Measurements from ENCODE around the gene G6PC1.
"Not testable (repeated sequence)": the region's sequence is repeated elsewhere in the genome, so short reads cannot be mapped to it uniquely, and the experiment has no call there.

The G6PC1 gene

GRCh38 chr17:42913981-42914617 lies 13.5 kb downstream of the G6PC1 start:
- Histone ChIP-seq H3F3A (ENCODE audit: control insufficient read depth, insufficient read depth) (no peaks in the 10 kb centered on the region), H3K27ac (ENCODE audit: low read depth, low read length) (no peak overlapping the region), H3K9me2 (replicated peaks; ENCODE audit: control insufficient read depth, low read length) (no peaks in the 10 kb centered on the region)

DNA sequence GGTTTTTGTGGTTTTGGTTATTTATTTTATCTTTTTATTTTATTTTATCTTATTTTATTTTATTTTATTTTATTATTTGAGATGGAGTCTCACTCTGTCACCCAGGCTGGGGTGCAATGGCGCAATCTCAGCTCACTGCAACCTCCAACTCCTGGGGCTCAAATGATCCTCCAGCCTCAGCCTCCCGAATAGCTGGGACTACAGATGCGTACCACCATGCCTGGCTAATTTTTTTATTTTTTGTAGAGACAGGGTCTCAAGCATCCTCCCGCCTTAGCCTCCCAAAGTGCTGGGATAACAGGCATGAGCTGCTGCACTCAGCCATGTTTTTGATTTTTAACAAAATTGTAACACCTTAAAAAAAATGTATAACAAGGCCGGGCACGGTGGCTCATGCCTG lies 14.7 kb downstream of the G6PC1 start:
- not testable (repeated sequence) for H3K4me1 ChIP-seq (ENCODE audit: control insufficient read depth, low read length); H3K36me3 ChIP-seq (ENCODE audit: control insufficient read depth, low read length); H3K27ac ChIP-seq (ENCODE audit: low read depth, low read length); H4K20me1 ChIP-seq (ENCODE audit: control insufficient read depth, insufficient read depth, low read depth, low read length); H3F3A ChIP-seq (ENCODE audit: control insufficient read depth, insufficient read depth); H3K79me2 ChIP-seq (ENCODE audit: control insufficient read depth, low read length); H3K4me2 ChIP-seq (ENCODE audit: low read length); H3K27me3 ChIP-seq (ENCODE audit: control insufficient read depth, low read length); H3K4me3 ChIP-seq (ENCODE audit: low read length); H3K9me3 ChIP-seq (ENCODE audit: control insufficient read depth, insufficient read depth, low read length); H3K9me2 ChIP-seq (replicated peaks; ENCODE audit: control insufficient read depth, low read length)

More at GRCh38 chr17:42913981-42914617, 13.5 kb downstream of the G6PC1 start:
- peaks cover 5% of the 10 kb centered on the region for H3K4me1 ChIP-seq (ENCODE audit: control insufficient read depth, low read length)
- H3K4me3 ChIP-seq (ENCODE audit: low read length): no peak overlapping the region
- H3K4me2 ChIP-seq (ENCODE audit: low read length): no peak overlapping the region
- H3K9me3 ChIP-seq (ENCODE audit: control insufficient read depth, insufficient read depth, low read length): no peaks in the 10 kb centered on the region
- peaks cover 5% of the 10 kb centered on the region; the same call in 1 of the 2 replicates for H3K27me3 ChIP-seq (ENCODE audit: control insufficient read depth, low read length)
- TF ChIP-seq, protein P1, sequence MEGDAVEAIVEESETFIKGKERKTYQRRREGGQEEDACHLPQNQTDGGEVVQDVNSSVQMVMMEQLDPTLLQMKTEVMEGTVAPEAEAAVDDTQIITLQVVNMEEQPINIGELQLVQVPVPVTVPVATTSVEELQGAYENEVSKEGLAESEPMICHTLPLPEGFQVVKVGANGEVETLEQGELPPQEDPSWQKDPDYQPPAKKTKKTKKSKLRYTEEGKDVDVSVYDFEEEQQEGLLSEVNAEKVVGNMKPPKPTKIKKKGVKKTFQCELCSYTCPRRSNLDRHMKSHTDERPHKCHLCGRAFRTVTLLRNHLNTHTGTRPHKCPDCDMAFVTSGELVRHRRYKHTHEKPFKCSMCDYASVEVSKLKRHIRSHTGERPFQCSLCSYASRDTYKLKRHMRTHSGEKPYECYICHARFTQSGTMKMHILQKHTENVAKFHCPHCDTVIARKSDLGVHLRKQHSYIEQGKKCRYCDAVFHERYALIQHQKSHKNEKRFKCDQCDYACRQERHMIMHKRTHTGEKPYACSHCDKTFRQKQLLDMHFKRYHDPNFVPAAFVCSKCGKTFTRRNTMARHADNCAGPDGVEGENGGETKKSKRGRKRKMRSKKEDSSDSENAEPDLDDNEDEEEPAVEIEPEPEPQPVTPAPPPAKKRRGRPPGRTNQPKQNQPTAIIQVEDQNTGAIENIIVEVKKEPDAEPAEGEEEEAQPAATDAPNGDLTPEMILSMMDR (IDR thresholded peaks at IDR 0.05; ENCODE audit: low read depth, low read length, poor library complexity, severe bottlenecking): no peak
- TF ChIP-seq EZH2phosphoT487 (IDR thresholded peaks at IDR 0.05; ENCODE audit: borderline replicate concordance, low read length): no peak
- no peaks in the 10 kb centered on the region for H3K36me3 ChIP-seq (ENCODE audit: control insufficient read depth, low read length)
- no peaks in the 10 kb centered on the region for H3K79me2 ChIP-seq (ENCODE audit: control insufficient read depth, low read length)
- H4K20me1 ChIP-seq (ENCODE audit: control insufficient read depth, insufficient read depth, low read depth, low read length): no peaks in the 10 kb centered on the region

- not testable (repeated sequence) for H3K27ac ChIP-seq (ENCODE audit: low read depth, low read length); H3K36me3 ChIP-seq (ENCODE audit: control insufficient read depth, low read length); H3K9me2 ChIP-seq (replicated peaks; ENCODE audit: control insufficient read depth, low read length); H3K9me3 ChIP-seq (ENCODE audit: control insufficient read depth, insufficient read depth, low read length); H3K4me2 ChIP-seq (ENCODE audit: low read length); H4K20me1 ChIP-seq (ENCODE audit: control insufficient read depth, insufficient read depth, low read depth, low read length); H3K79me2 ChIP-seq (ENCODE audit: control insufficient read depth, low read length); H3F3A ChIP-seq (ENCODE audit: control insufficient read depth, insufficient read depth); H3K4me1 ChIP-seq (ENCODE audit: control insufficient read depth, low read length); H3K4me3 ChIP-seq (ENCODE audit: low read length)
- peaks cover 13% of the 10 kb centered on the region; the same call in 1 of the 2 replicates for H3K27me3 ChIP-seq (ENCODE audit: control insufficient read depth, low read length)
Measured at GRCh38 chr17:42916388-42917235, 16.0 kb downstream of the G6PC1 start.

DNA sequence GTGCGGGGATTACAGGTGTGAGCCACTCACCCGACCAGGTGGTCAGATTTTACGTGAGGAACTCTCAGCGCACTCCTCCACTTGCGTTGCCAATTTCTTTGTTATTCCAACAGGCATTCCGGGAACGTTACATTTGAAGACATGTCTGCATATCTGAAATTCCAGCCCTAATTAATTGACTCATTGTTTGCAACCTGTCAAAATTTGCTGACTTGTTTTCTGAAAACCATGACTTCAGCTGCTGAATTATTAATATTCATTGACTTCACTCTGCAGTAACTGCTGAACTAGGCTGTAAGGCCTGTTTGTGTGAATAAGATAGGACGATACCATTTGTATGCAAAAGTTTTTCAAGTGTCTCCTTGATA lies 16.6 kb downstream of the G6PC1 start:
- H3K79me2 ChIP-seq (ENCODE audit: control insufficient read depth, low read length): no peaks in the 10 kb centered on the region
- H3K4me1 ChIP-seq (ENCODE audit: control insufficient read depth, low read length): no peaks in the 10 kb centered on the region
- H3K9me3 ChIP-seq (ENCODE audit: control insufficient read depth, insufficient read depth, low read length): no peaks in the 10 kb centered on the region
- H3K4me2 ChIP-seq (ENCODE audit: low read length): no peak overlapping the region
- no peaks in the 10 kb centered on the region for H3K9me2 ChIP-seq (replicated peaks; ENCODE audit: control insufficient read depth, low read length)
- no peak overlapping the region for H3K27ac ChIP-seq (ENCODE audit: low read depth, low read length)
- TF ChIP-seq EZH2phosphoT487 (IDR thresholded peaks at IDR 0.05; ENCODE audit: borderline replicate concordance, low read length): no peak
- TF ChIP-seq, protein P1 (IDR thresholded peaks at IDR 0.05; ENCODE audit: low read depth, low read length, poor library complexity, severe bottlenecking): no peak
- H4K20me1 ChIP-seq (ENCODE audit: control insufficient read depth, insufficient read depth, low read depth, low read length): no peaks in the 10 kb centered on the region
- no peaks in the 10 kb centered on the region for H3F3A ChIP-seq (ENCODE audit: control insufficient read depth, insufficient read depth)
- no peak overlapping the region for H3K4me3 ChIP-seq (ENCODE audit: low read length)
- no peaks in the 10 kb centered on the region for H3K36me3 ChIP-seq (ENCODE audit: control insufficient read depth, low read length)
- peaks cover 17% of the 10 kb centered on the region for H3K27me3 ChIP-seq (ENCODE audit: control insufficient read depth, low read length)

All from DOHH2 (cell line).